HCT116 (cell line): ENCODE results near the gene NTHL1. TPM values are rescaled to one million over a fixed set of nuclear protein-coding genes. Genes with fewer than 3 reads are reported as not detected.

Experiments used
- ATAC-seq: fragments of 200-7000 bp; cut with Tn5 transposase; 2 replicates; pipeline ENCODE4 v1.9.1; 2020; ENCODE audit warnings: mild to moderate bottlenecking, moderate library complexity
- BruUV-seq: library from RNA; stranded (reverse); fragments of 400-500 nt; replicated peaks from 2 replicates; lab custom pipeline; 2021; lab: Mats Ljungman, UMichigan
- CTCF ChIA-PET: fragments of 300-600 bp; sonication (Branson Sonifier 250); formaldehyde crosslinking; loops from one replicate; lab custom pipeline; 2021; ENCODE audit warnings: antibody characterized with exemption; lab: Charles Lee
- POLR2A ChIA-PET: fragments of 300-600, 350-600 bp; sonication (Branson Sonifier 250); formaldehyde crosslinking; loops from one replicate; lab custom pipeline; 2021; ENCODE audit warnings: antibody characterized with exemption; lab: Charles Lee
- RAD21 ChIA-PET, 2 experiments: fragments of 300-600 bp; sonication (Branson Sonifier 250); formaldehyde crosslinking; loops; one replicate each; lab custom pipeline; 2023; ENCODE audit warnings: low total read pairs in 2 of 2; ENCODE audit not compliant: uncharacterized antibody in 2 of 2, unreplicated experiment in 2 of 2, low non-redundant PET in 1 of 2; lab: Charles Lee
- DNase-seq: peaks from one replicate; pipeline ENCODE4 v3.0.0-alpha.2; 2010; ENCODE audit warnings: low read depth, low spot score
- H2AFZ ChIP-seq: fragments of 200-600 bp; shearing (Covaris generic), sonication (generic); 2 replicates; pipeline ENCODE4 v1.6.1; 2017; ENCODE audit warnings: low read depth, mixed run types, mixed read lengths, antibody characterized with exemption, low read length; ENCODE audit not compliant: poor library complexity, severe bottlenecking
- H3K27ac ChIP-seq: 2 replicates; pipeline ENCODE4 v1.5.1; 2012; ENCODE audit warnings: low read depth, low read length
- H3K27me3 ChIP-seq: fragments of 200-600 bp; sonication (generic); 2 replicates; pipeline ENCODE4 v1.6.1; 2016; ENCODE audit warnings: mixed run types, low read length, mixed read lengths; ENCODE audit not compliant: insufficient read depth
- H3K36me3 ChIP-seq, 2 experiments: fragments of 200-500 bp in 1 of 2; fragments of 200-600 bp in 1 of 2; sonication (Bioruptor generic) in 1 of 2; sonication (generic) in 1 of 2; 2 replicates each; pipeline versions ENCODE4 v1.5.1 to v1.6.1; 2014 to 2016; ENCODE audit warnings: low read length in 2 of 2, inconsistent platforms in 1 of 2, mixed read lengths in 1 of 2, mixed run types in 1 of 2; ENCODE audit not compliant: insufficient read depth in 2 of 2, control insufficient read depth in 1 of 2
- H3K4me1 ChIP-seq, 2 experiments: fragments of 200-600 bp in 1 of 2; sonication (generic) in 1 of 2; 2 replicates each; pipeline versions ENCODE4 v1.5.1 to v1.6.1; 2012 to 2017; ENCODE audit warnings: low read length in 2 of 2, inconsistent platforms in 1 of 2, mild to moderate bottlenecking in 1 of 2, mixed read lengths in 1 of 2, mixed run types in 1 of 2, moderate library complexity in 1 of 2; ENCODE audit not compliant: insufficient read depth in 2 of 2, control insufficient read depth in 1 of 2
- H3K4me2 ChIP-seq: fragments of 200-600 bp; sonication (generic); 2 replicates; pipeline ENCODE4 v1.6.1; 2017; ENCODE audit warnings: mixed run types, low read length, mixed read lengths
- H3K4me3 ChIP-seq, 2 experiments: fragments of 200-600 bp in 1 of 2; sonication (generic) in 1 of 2; replicated peaks in 1 of 2; 2 replicates each; pipeline ENCODE4 v1.5.1; 2011 to 2016; ENCODE audit warnings: low read length in 2 of 2, control low read depth in 1 of 2, low read depth in 1 of 2, mild to moderate bottlenecking in 1 of 2, mixed read lengths in 1 of 2, mixed run types in 1 of 2
- H3K79me2 ChIP-seq: fragments of 200-600 bp; sonication (generic); 2 replicates; pipeline ENCODE4 v1.6.1; 2017; ENCODE audit warnings: mild to moderate bottlenecking, mixed run types, low read length, moderate library complexity, mixed read lengths; ENCODE audit not compliant: insufficient read depth
- H3K9ac ChIP-seq: fragments of 200-600 bp; sonication (generic); 2 replicates; pipeline ENCODE4 v1.6.1; 2016; ENCODE audit warnings: low read length, mixed read lengths
- H3K9me2 ChIP-seq: fragments of 200-600 bp; sonication (generic), shearing (Covaris generic); 2 replicates; pipeline ENCODE4 v1.6.1; 2017; ENCODE audit warnings: mixed run types, mild to moderate bottlenecking, moderate library complexity; ENCODE audit not compliant: insufficient read depth
- H3K9me3 ChIP-seq, 2 experiments: fragments of 200-500 bp in 1 of 2; fragments of 200-600 bp in 1 of 2; sonication (Bioruptor generic) in 1 of 2; sonication (generic) in 1 of 2; 2 replicates each; pipeline ENCODE4 v1.6.1; 2014 to 2017; ENCODE audit warnings: low read length in 2 of 2, mixed read lengths in 2 of 2, inconsistent platforms in 1 of 2, low read depth in 1 of 2, mild to moderate bottlenecking in 1 of 2, mixed run types in 1 of 2, moderate library complexity in 1 of 2; ENCODE audit not compliant: control insufficient read depth in 1 of 2, insufficient read depth in 1 of 2
- H4K20me1 ChIP-seq: fragments of 200-600 bp; sonication (generic), shearing (Covaris generic); 2 replicates; pipeline ENCODE4 v1.6.1; 2017; ENCODE audit warnings: mixed run types, mild to moderate bottlenecking, moderate library complexity; ENCODE audit not compliant: insufficient read depth
- CBX3 ChIP-seq: IDR thresholded peaks from 2 replicates; pipeline ENCODE4 v1.6.1; 2012; ENCODE audit warnings: low read depth
- ELF1 ChIP-seq: IDR thresholded peaks from 2 replicates; pipeline ENCODE4 v1.6.1; 2012; ENCODE audit warnings: low read depth, borderline replicate concordance
- EZH2phosphoT487 ChIP-seq: fragments of 200-600 bp; IDR thresholded peaks from 2 replicates; pipeline ENCODE4 v1.6.1; 2018; ENCODE audit warnings: antibody characterized with exemption, borderline replicate concordance
- POLR2AphosphoS5 ChIP-seq: IDR thresholded peaks from 2 replicates; pipeline ENCODE4 v1.6.1; 2011; ENCODE audit warnings: mild to moderate bottlenecking, low read depth, low read length, moderate library complexity
- RAD21 ChIP-seq: IDR thresholded peaks from 2 replicates; pipeline ENCODE4 v1.6.1; 2012; ENCODE audit warnings: low read depth, mild to moderate bottlenecking
- ZBTB33 ChIP-seq: IDR thresholded peaks from 2 replicates; pipeline ENCODE4 v1.6.1; 2011; ENCODE audit warnings: mild to moderate bottlenecking, low read length, moderate library complexity; ENCODE audit not compliant: insufficient replicate concordance; ENCODE audit errors: extremely low read depth
- ZFX ChIP-seq: fragments of 450-650 bp; IDR thresholded peaks from 2 replicates; pipeline ENCODE4 v1.6.1; 2017
- intact Hi-C: fragments of 100-400 bp; cut with micrococcal nuclease; formaldehyde crosslinking; loops from 2 replicates; pipeline ENCODE4 v1.10.0; 2022
- total RNA-seq: library from RNA; stranded (reverse); gene quantifications from one replicate; pipeline ENCODE4 v1.2.1, GENCODE V29; 2021; ENCODE audit not compliant: unreplicated experiment
- TF ChIP-seq, protein P1 (sequence below): IDR thresholded peaks from 2 replicates; pipeline ENCODE4 v1.6.1; 2012
- TF ChIP-seq, protein P2 (sequence below), 3 experiments: fragments of 200-600 bp in 1 of 3; sonication (generic) in 1 of 3; IDR thresholded peaks in 2 of 3; conservative IDR thresholded peaks in 1 of 3; 2 replicates each; pipeline ENCODE4 v1.5.1; 2012 to 2017; ENCODE audit warnings: low read depth in 2 of 3, low read length in 2 of 3, antibody characterized with exemption in 1 of 3, borderline replicate concordance in 1 of 3, control low read depth in 1 of 3, mild to moderate bottlenecking in 1 of 3, mixed read lengths in 1 of 3, mixed run types in 1 of 3, moderate library complexity in 1 of 3; ENCODE audit not compliant: insufficient read depth in 1 of 3

NTHL1 gene
- total RNA-seq, 1 experiment from 2014 or later = 40.1 TPM

DNA sequence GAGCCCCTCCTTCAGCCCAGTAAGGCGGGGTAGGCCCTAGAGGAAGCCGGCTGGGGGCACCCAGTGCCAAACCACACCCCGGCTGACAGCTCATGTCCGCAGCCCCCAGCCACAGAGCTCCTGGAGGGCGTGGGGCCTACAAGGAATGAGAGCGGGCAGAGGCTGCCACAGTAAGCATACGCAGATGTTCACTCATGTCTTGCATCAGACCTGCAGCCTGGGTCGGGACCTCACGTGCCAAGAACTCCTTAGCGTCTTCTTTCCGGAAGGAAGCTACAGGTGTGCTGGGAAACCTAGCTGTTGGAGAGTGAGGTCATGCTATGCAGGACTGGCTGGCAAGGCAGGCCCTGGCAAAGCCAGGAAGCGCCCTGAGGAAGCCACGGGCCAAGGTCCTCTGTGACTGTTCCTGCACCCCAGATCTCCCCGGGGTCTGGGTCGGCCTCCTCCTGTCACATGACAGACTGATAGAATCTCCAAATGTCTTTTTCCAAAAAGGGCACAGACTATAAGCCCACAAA lies 39.6 kb downstream of the NTHL1 start:
- H3K4me1 ChIP-seq = peaks cover 28 to 62% of the 10 kb centered on the region in 2 experiments
- TF ChIP-seq ZBTB33 (no peak), CBX3 (no peak)
- no peaks in the 10 kb centered on the region for H3K9me2 ChIP-seq
- ATAC-seq (no peak), DNase-seq (no peak)
- ChIA-PET CTCF (interaction anchor here (1.2 kb wide), 1 partner anchor 132 kb away, joined by 5 read pairs; no protein-coding TSS in a partner anchor), POLR2A (interaction anchor here (0.6 to 1.4 kb wide), 3 partner anchors 10 to 147 kb away, joined by 3 read pairs; partner anchors contain the start of genes NPW and TRAF7), RAD21 (interaction anchor here in 1 of 2 experiments (0.6 kb wide), 1 partner anchor 51 kb away, joined by 4 read pairs; no protein-coding TSS in a partner anchor)
- H3K9me3 ChIP-seq = no peaks in the 10 kb centered on the region
- peak overlapping the region; percentile 97 for H3K9ac ChIP-seq
- no peak overlapping the region for H2AFZ ChIP-seq
- H3K27ac ChIP-seq = peak overlapping the region; percentile 92
- peaks cover 0 to 12% of the 10 kb centered on the region in 2 experiments; a peak in 2 of 4 replicates for H3K36me3 ChIP-seq
- peaks cover 9% of the 10 kb centered on the region; the same call in 1 of the 2 replicates for H4K20me1 ChIP-seq
- H3K79me2 ChIP-seq = peaks cover 72% of the 10 kb centered on the region
- no peaks in the 10 kb centered on the region for H3K27me3 ChIP-seq
- intact Hi-C loops = no loop called here
- TSS peak; percentile 81 for BruUV-seq
- H3K4me2 ChIP-seq = peak overlapping the region; percentile 92
- H3K4me3 ChIP-seq = peak overlapping the region; percentile 79 to 87

DNA sequence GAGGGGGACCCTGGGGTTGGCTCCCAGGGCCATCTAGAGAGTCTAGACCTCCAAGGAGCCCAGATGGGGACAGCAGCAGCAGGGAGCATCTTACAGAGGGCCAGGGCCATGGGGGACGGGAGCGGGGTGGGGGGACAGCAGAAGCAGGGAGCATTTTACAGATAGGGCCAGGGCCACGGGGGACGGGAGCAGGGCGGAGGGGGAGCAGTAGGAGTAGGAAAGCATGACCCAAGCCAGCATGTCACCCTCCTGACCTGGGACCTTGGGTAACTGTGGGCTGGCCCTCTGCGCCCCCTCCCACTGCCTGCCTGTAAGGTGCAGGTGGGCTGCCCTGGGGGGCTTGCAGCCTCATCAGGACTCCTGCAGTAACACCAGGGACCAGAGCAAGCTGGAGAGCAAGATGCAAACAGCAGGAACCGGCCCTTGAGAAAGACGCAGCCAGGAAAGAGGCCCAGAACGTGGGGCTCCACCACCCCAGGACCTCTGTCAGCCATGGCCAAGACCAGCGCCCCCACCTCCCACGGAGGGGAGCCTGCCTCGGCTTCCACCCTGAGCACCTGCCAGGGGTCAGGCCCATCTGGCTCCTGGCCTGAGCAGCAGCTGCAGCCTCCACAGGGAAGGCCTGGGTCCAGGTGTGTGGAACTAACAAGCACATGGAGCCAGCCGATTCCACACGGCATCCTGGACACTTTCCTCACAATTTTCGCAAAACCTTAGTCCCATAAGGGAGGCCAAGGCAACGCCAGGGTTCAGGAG lies 40.4 kb downstream of the NTHL1 start:
- no peak for ATAC-seq
- intact Hi-C loops = no loop called here
- H3K79me2 ChIP-seq = peaks cover 78% of the 10 kb centered on the region
- H2AFZ ChIP-seq = no peak overlapping the region
- H3K4me3 ChIP-seq = peak overlapping the region in 1 of 2 experiments; percentile 79; a peak in 1 of 4 replicates
- DNase-seq = no peak
- peaks cover 28 to 62% of the 10 kb centered on the region in 2 experiments for H3K4me1 ChIP-seq
- H3K9me2 ChIP-seq = no peaks in the 10 kb centered on the region
- no peaks in the 10 kb centered on the region for H3K9me3 ChIP-seq
- RAD21 ChIA-PET = no interaction called here
- no peaks in the 10 kb centered on the region for H3K27me3 ChIP-seq
- POLR2A ChIA-PET = interaction anchor here (0.6 to 1.4 kb wide), 3 partner anchors 9 to 148 kb away, joined by 3 read pairs; partner anchors contain the start of genes NPW and TRAF7
- peak overlapping the region; percentile 92 for H3K4me2 ChIP-seq
- peak overlapping the region; percentile 92 for H3K27ac ChIP-seq
- H3K9ac ChIP-seq = peak overlapping the region; percentile 97
- CTCF ChIA-PET = interaction anchor here (1.2 kb wide), 1 partner anchor 133 kb away, joined by 5 read pairs; no protein-coding TSS in a partner anchor
- H3K36me3 ChIP-seq = peaks cover 6 to 19% of the 10 kb centered on the region in 2 experiments; a peak in 3 of 4 replicates
- BruUV-seq = no TSS peak
- peaks cover 9% of the 10 kb centered on the region; the same call in 1 of the 2 replicates for H4K20me1 ChIP-seq
- TF ChIP-seq, protein P1, sequence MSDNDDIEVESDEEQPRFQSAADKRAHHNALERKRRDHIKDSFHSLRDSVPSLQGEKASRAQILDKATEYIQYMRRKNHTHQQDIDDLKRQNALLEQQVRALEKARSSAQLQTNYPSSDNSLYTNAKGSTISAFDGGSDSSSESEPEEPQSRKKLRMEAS = no peak
- TF ChIP-seq ZBTB33 = no peak
- TF ChIP-seq, protein P2, sequence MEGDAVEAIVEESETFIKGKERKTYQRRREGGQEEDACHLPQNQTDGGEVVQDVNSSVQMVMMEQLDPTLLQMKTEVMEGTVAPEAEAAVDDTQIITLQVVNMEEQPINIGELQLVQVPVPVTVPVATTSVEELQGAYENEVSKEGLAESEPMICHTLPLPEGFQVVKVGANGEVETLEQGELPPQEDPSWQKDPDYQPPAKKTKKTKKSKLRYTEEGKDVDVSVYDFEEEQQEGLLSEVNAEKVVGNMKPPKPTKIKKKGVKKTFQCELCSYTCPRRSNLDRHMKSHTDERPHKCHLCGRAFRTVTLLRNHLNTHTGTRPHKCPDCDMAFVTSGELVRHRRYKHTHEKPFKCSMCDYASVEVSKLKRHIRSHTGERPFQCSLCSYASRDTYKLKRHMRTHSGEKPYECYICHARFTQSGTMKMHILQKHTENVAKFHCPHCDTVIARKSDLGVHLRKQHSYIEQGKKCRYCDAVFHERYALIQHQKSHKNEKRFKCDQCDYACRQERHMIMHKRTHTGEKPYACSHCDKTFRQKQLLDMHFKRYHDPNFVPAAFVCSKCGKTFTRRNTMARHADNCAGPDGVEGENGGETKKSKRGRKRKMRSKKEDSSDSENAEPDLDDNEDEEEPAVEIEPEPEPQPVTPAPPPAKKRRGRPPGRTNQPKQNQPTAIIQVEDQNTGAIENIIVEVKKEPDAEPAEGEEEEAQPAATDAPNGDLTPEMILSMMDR (IDR thresholded peaks at IDR 0.05 in 2 of 3, conservative IDR thresholded peaks at IDR 0.05 in 1 of 3; ENCODE audit: borderline replicate concordance in 1 of 3, insufficient read depth in 1 of 3, low read depth in 2 of 3, low read length in 2 of 3) = no peak
- TF ChIP-seq ELF1 = no peak
- no peak for TF ChIP-seq EZH2phosphoT487
- TF ChIP-seq POLR2AphosphoS5 = no peak
- TF ChIP-seq ZFX = no peak
- TF ChIP-seq RAD21 = no peak
